ENCODE results near the gene PPM1H.

- TF ChIP-seq YY1 (IDR thresholded peaks at IDR 0.05; ENCODE audit: low read depth, low read length) (no peak), CEBPB (IDR thresholded peaks at IDR 0.05; ENCODE audit: low read depth, low read length) (no peak), CREB1 (IDR thresholded peaks at IDR 0.05) (no peak), EZH2 (IDR thresholded peaks at IDR 0.05; ENCODE audit: low read depth, low read length, severe bottlenecking) (no peak), PHF8 (conservative IDR thresholded peaks at IDR 0.05; ENCODE audit: low read depth, low read length) (no peak), RXRA (IDR thresholded peaks at IDR 0.05; ENCODE audit: insufficient read depth, low read depth, low read length) (no peak), POLR2A (IDR thresholded peaks at IDR 0.05; ENCODE audit: control extremely low read depth in 1 of 2, low read depth in 2 of 2, low read length in 2 of 2) (no peak), JUND (IDR thresholded peaks at IDR 0.05; ENCODE audit: low read length) (no peak), EGR1 (IDR thresholded peaks at IDR 0.05; ENCODE audit: borderline replicate concordance, low read depth, low read length) (no peak), TAF1 (IDR thresholded peaks at IDR 0.05; ENCODE audit: low read depth, low read length) (no peak), GABPA (IDR thresholded peaks at IDR 0.05; ENCODE audit: borderline replicate concordance, insufficient read depth, low read length) (no peak)
- TF ChIP-seq, protein P1, sequence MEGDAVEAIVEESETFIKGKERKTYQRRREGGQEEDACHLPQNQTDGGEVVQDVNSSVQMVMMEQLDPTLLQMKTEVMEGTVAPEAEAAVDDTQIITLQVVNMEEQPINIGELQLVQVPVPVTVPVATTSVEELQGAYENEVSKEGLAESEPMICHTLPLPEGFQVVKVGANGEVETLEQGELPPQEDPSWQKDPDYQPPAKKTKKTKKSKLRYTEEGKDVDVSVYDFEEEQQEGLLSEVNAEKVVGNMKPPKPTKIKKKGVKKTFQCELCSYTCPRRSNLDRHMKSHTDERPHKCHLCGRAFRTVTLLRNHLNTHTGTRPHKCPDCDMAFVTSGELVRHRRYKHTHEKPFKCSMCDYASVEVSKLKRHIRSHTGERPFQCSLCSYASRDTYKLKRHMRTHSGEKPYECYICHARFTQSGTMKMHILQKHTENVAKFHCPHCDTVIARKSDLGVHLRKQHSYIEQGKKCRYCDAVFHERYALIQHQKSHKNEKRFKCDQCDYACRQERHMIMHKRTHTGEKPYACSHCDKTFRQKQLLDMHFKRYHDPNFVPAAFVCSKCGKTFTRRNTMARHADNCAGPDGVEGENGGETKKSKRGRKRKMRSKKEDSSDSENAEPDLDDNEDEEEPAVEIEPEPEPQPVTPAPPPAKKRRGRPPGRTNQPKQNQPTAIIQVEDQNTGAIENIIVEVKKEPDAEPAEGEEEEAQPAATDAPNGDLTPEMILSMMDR (IDR thresholded peaks at IDR 0.05; ENCODE audit: control extremely low read depth in 1 of 3, insufficient read depth in 1 of 3, low read depth in 1 of 3, low read length in 3 of 3), result no peak
Observed at GRCh38 chr12:62694116-62694515, 240.8 kb downstream of the PPM1H start.
